ENCODE data around the gene TLDC2. TPM values are rescaled to one million over a fixed set of nuclear protein-coding genes. Genes with fewer than 3 reads are reported as not detected.

Gene TLDC2
- total and polyA plus RNA-seq, 2 donors (not counting 1 experiment from before 2014, with no cell fraction given), result under 0.01 to 0.09 TPM

DNA sequence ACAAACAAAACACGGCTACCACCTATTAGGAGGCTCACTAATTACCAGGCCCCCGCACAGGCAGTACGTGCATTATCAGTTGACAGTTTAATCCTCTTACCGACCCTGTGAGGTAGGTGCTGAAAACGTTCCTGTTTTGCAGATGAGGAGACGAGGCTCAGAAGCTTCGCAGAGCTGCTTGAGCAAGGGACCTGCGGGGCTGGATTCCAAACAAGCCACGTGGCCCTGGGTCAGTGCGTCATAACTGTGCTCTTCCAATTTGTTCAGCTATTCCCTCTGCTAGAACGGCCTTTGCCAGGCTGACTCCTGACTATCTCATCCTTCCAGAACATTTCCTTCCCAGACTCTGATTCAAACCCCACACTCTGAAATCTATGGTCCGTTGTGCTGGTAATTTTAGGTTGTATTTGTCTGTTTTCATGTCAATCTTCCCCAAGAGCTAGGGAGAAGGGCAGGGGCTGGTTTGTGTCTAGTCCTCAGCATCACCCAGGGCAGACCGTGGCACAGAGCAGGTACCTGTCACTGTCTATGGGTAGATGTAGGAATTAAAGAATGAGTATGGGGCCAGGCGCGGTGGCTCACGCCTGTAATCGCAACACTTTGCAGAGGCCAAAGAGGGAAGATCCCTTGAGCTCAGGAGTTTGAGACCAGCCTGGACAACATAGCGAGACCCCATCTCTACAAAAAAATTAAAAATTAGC, 28.8 kb upstream of the TLDC2 start:
- Histone ChIP-seq H3K9ac (ENCODE audit: insufficient read depth, low read length) (peak overlapping the region; percentile 64), H4K20me1 (ENCODE audit: control insufficient read depth, extremely low read depth, insufficient read depth, low read length) (no peaks in the 10 kb centered on the region), H3K79me2 (ENCODE audit: control insufficient read depth, insufficient read depth, low read length) (peaks cover 67% of the 10 kb centered on the region), H3K4me3 (replicated peaks in 1 of 4; ENCODE audit: control extremely low read depth in 1 of 4, insufficient read depth in 1 of 4, low read depth in 3 of 4, low read length in 4 of 4) (peak overlapping the region in 1 of 4 experiments; percentile 8), H3K9me3 (ENCODE audit: control insufficient read depth, insufficient read depth, low read depth, low read length) (peaks cover 1% of the 10 kb centered on the region), H3K36me3 (ENCODE audit: control insufficient read depth, insufficient read depth, low read length) (peaks cover 2% of the 10 kb centered on the region), H3K4me2 (ENCODE audit: extremely low read depth, insufficient read depth, low read length) (peak overlapping the region; percentile 76), H3K27me3 (ENCODE audit: control insufficient read depth, insufficient read depth, low read length) (no peaks in the 10 kb centered on the region), H3K27ac (ENCODE audit: insufficient read depth, low read length) (peak overlapping the region; percentile 97), H3K4me1 (ENCODE audit: control insufficient read depth, extremely low read depth, insufficient read depth, low read length) (peaks cover 49% of the 10 kb centered on the region), H2AFZ (ENCODE audit: low read length) (no peak overlapping the region)
- TF ChIP-seq, protein P1, sequence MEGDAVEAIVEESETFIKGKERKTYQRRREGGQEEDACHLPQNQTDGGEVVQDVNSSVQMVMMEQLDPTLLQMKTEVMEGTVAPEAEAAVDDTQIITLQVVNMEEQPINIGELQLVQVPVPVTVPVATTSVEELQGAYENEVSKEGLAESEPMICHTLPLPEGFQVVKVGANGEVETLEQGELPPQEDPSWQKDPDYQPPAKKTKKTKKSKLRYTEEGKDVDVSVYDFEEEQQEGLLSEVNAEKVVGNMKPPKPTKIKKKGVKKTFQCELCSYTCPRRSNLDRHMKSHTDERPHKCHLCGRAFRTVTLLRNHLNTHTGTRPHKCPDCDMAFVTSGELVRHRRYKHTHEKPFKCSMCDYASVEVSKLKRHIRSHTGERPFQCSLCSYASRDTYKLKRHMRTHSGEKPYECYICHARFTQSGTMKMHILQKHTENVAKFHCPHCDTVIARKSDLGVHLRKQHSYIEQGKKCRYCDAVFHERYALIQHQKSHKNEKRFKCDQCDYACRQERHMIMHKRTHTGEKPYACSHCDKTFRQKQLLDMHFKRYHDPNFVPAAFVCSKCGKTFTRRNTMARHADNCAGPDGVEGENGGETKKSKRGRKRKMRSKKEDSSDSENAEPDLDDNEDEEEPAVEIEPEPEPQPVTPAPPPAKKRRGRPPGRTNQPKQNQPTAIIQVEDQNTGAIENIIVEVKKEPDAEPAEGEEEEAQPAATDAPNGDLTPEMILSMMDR (conservative IDR thresholded peaks at IDR 0.05 in 1 of 2, IDR thresholded peaks at IDR 0.05 in 1 of 2; ENCODE audit: low read depth in 1 of 2, low read length in 2 of 2), result no peak
- no peak for TF ChIP-seq EZH2 (IDR thresholded peaks at IDR 0.05; ENCODE audit: low read length, missing control alignments)
- DNase-seq (ENCODE audit: low read depth in 2 of 2), result peak; percentile 90 to 92

DNA sequence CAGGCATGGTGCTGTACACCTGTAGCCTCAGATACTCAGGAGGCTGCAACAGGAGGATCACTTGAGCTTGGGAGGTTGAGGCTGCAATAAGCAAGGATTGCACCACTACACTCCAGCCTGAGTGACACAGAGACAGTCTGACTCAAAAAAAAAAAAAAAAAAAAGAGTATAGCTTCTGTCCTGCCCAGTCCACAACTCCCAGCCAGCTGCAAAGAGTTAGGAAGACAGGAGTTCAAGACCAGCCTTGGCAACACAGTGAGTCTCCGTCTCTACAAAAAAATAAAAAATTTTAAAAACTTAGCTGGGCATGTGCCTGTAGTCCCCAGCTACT, 28.3 kb upstream of the TLDC2 start:
- H3K27me3 ChIP-seq (ENCODE audit: control insufficient read depth, insufficient read depth, low read length), result no peaks in the 10 kb centered on the region
- no peak overlapping the region for H3K4me2 ChIP-seq (ENCODE audit: extremely low read depth, insufficient read depth, low read length)
- DNase-seq (ENCODE audit: low read depth in 2 of 2), result peak in 1 of 2 donors; percentile 37
- peaks cover 2% of the 10 kb centered on the region for H3K36me3 ChIP-seq (ENCODE audit: control insufficient read depth, insufficient read depth, low read length)
- peaks cover 71% of the 10 kb centered on the region for H3K79me2 ChIP-seq (ENCODE audit: control insufficient read depth, insufficient read depth, low read length)
- TF ChIP-seq EZH2 (IDR thresholded peaks at IDR 0.05; ENCODE audit: low read length, missing control alignments), result no peak
- TF ChIP-seq, protein P1 (conservative IDR thresholded peaks at IDR 0.05 in 1 of 2, IDR thresholded peaks at IDR 0.05 in 1 of 2; ENCODE audit: low read depth in 1 of 2, low read length in 2 of 2), result no peak
- H3K9ac ChIP-seq (ENCODE audit: insufficient read depth, low read length), result no peak overlapping the region
- no peak overlapping the region for H3K4me3 ChIP-seq (replicated peaks in 1 of 4; ENCODE audit: control extremely low read depth in 1 of 4, insufficient read depth in 1 of 4, low read depth in 3 of 4, low read length in 4 of 4)
- no peaks in the 10 kb centered on the region for H4K20me1 ChIP-seq (ENCODE audit: control insufficient read depth, extremely low read depth, insufficient read depth, low read length)
- H3K9me3 ChIP-seq (ENCODE audit: control insufficient read depth, insufficient read depth, low read depth, low read length), result peaks cover 1% of the 10 kb centered on the region
- no peak overlapping the region for H2AFZ ChIP-seq (ENCODE audit: low read length)
- peak overlapping the region; percentile 97 for H3K27ac ChIP-seq (ENCODE audit: insufficient read depth, low read length)
- H3K4me1 ChIP-seq (ENCODE audit: control insufficient read depth, extremely low read depth, insufficient read depth, low read length), result peaks cover 51% of the 10 kb centered on the region

DNA sequence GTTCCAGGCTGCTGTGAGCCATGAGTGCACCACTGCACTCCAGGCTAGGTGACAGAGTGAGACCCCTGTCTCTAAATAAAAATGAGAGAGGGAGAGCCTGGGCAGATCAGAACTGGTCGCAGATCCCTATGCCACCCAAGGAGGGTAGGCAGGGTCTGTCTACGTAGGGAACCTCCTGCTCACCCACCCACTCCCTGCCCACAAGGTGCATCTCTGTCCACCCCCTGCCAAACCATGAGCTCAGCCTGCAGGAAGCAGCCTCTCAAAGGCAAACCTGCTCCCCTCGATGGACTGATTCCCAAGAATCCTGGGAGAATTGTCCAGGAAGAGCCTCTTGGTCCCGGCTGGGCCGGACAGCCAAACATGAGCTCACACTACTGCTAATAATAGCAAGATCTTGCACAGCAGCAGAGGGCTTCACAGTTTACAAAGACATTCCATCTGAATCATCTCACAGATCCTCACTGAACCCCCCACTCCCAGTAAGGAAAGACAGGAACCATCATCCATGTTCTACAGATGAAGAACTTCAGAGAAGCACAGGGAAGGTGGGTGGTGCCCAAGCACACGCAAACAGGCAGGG, 27.8 kb upstream of the TLDC2 start:
- Histone ChIP-seq H3K4me2 (ENCODE audit: extremely low read depth, insufficient read depth, low read length) (peak overlapping the region; percentile 83), H3K79me2 (ENCODE audit: control insufficient read depth, insufficient read depth, low read length) (peaks cover 72% of the 10 kb centered on the region), H4K20me1 (ENCODE audit: control insufficient read depth, extremely low read depth, insufficient read depth, low read length) (no peaks in the 10 kb centered on the region), H2AFZ (ENCODE audit: low read length) (no peak overlapping the region), H3K27ac (ENCODE audit: insufficient read depth, low read length) (peak overlapping the region; percentile 97), H3K4me1 (ENCODE audit: control insufficient read depth, extremely low read depth, insufficient read depth, low read length) (peaks cover 53% of the 10 kb centered on the region), H3K9ac (ENCODE audit: insufficient read depth, low read length) (peak overlapping the region; percentile 68), H3K27me3 (ENCODE audit: control insufficient read depth, insufficient read depth, low read length) (no peaks in the 10 kb centered on the region), H3K36me3 (ENCODE audit: control insufficient read depth, insufficient read depth, low read length) (peaks cover 4% of the 10 kb centered on the region), H3K9me3 (ENCODE audit: control insufficient read depth, insufficient read depth, low read depth, low read length) (peaks cover 1% of the 10 kb centered on the region), H3K4me3 (replicated peaks in 1 of 4; ENCODE audit: control extremely low read depth in 1 of 4, insufficient read depth in 1 of 4, low read depth in 3 of 4, low read length in 4 of 4) (peak overlapping the region in 1 of 4 experiments; percentile 32)
- no peak for TF ChIP-seq EZH2 (IDR thresholded peaks at IDR 0.05; ENCODE audit: low read length, missing control alignments)
- TF ChIP-seq, protein P1 (conservative IDR thresholded peaks at IDR 0.05 in 1 of 2, IDR thresholded peaks at IDR 0.05 in 1 of 2; ENCODE audit: low read depth in 1 of 2, low read length in 2 of 2), result no peak
- DNase-seq (ENCODE audit: low read depth in 2 of 2), result peak; percentile 90 to 96
